GM12878 (cell line): ENCODE results near the gene RPL10. TPM values are rescaled to one million over a fixed set of nuclear protein-coding genes. Genes with fewer than 3 reads are reported as not detected.

Experiments
- ATAC-seq: fragments of 200-7000 bp; cut with Tn5 transposase; 3 replicates; pipeline ENCODE4 v1.9.1; 2020; ENCODE audit warnings: mild to moderate bottlenecking, moderate library complexity
- BruUV-seq: library from RNA; stranded (reverse); fragments of 400-500 nt; replicated peaks from 2 replicates; lab custom pipeline; 2021; lab: Mats Ljungman, UMichigan
- CTCF ChIA-PET: fragments of 300-600 bp; sonication (Branson Sonifier 250); formaldehyde crosslinking; extraction: SDS; loops from one replicate; lab custom pipeline; 2021; ENCODE audit warnings: inconsistent platforms; lab: Yijun Ruan, JAX
- POLR2A ChIA-PET: fragments of 350-600 bp; formaldehyde crosslinking; extraction: SDS; loops from one replicate; lab custom pipeline; 2021; ENCODE audit warnings: inconsistent platforms; lab: Charles Lee
- RAD21 ChIA-PET: fragments of 300-600 bp; sonication (Branson Sonifier 250); formaldehyde crosslinking; loops from one replicate; lab custom pipeline; 2023; ENCODE audit warnings: antibody characterized with exemption; ENCODE audit not compliant: unreplicated experiment; lab: Charles Lee
- SMC1A ChIA-PET: fragments of 300-600 bp; sonication (Branson Sonifier 250); formaldehyde crosslinking; loops from one replicate; lab custom pipeline; 2023; ENCODE audit not compliant: unreplicated experiment, uncharacterized antibody; lab: Charles Lee
- DNase-seq: peaks from one replicate; pipeline ENCODE4 v3.0.0-alpha.2; 2011; ENCODE audit warnings: low read depth, low spot score
- FAIRE-seq: peaks from 3 replicates; lab custom pipeline; 2011; peaks lifted over from hg19 to GRCh38; lab: Jason Lieb, UNC
- H2AFZ ChIP-seq: 2 replicates; pipeline ENCODE4 v1.6.0; 2011; ENCODE audit warnings: low read depth, low read length, control low read depth; ENCODE audit not compliant: control insufficient read depth
- H3K27ac ChIP-seq: 2 replicates; pipeline ENCODE4 v1.5.1; 2011; ENCODE audit warnings: control low read depth; ENCODE audit not compliant: control insufficient read depth, insufficient read depth
- H3K27me3 ChIP-seq, 2 experiments: replicated peaks in 1 of 2; 2 replicates each; pipeline versions ENCODE4 v1.6.0 to v1.6.1; 2011; ENCODE audit warnings: low read length in 1 of 2; ENCODE audit not compliant: control insufficient read depth in 2 of 2, insufficient read depth in 2 of 2
- H3K36me3 ChIP-seq, 2 experiments: 2 replicates each; pipeline ENCODE4 v1.5.1; 2011; ENCODE audit warnings: low read length in 1 of 2; ENCODE audit not compliant: control insufficient read depth in 2 of 2, insufficient read depth in 2 of 2
- H3K4me1 ChIP-seq: 2 replicates; pipeline ENCODE4 v1.6.1; 2011; ENCODE audit warnings: mild to moderate bottlenecking, low read length, moderate library complexity, mixed read lengths; ENCODE audit not compliant: control insufficient read depth, insufficient read depth
- H3K4me2 ChIP-seq: 2 replicates; pipeline ENCODE4 v1.6.0; 2011; ENCODE audit warnings: control low read depth; ENCODE audit not compliant: control insufficient read depth, insufficient read depth
- H3K4me3 ChIP-seq: fragments of 200-600 bp; sonication (generic); 2 replicates; pipeline ENCODE4 v1.5.1; 2016
- H3K79me2 ChIP-seq: 2 replicates; pipeline ENCODE4 v1.6.0; 2011; ENCODE audit warnings: low read length; ENCODE audit not compliant: control insufficient read depth, insufficient read depth
- H3K9ac ChIP-seq: 2 replicates; pipeline ENCODE4 v1.8.0; 2011; ENCODE audit warnings: low read length, control low read depth, mixed read lengths; ENCODE audit not compliant: control insufficient read depth, insufficient read depth
- H3K9me3 ChIP-seq: replicated peaks from 3 replicates; pipeline ENCODE4 v1.5.1; 2011; ENCODE audit warnings: mild to moderate bottlenecking, low read length; ENCODE audit not compliant: control insufficient read depth, insufficient read depth
- H4K20me1 ChIP-seq: 2 replicates; pipeline ENCODE4 v1.6.0; 2011; ENCODE audit not compliant: control insufficient read depth, insufficient read depth
- BCL11A ChIP-seq: IDR thresholded peaks from 2 replicates; pipeline ENCODE4 v1.6.1; 2011; ENCODE audit warnings: low read depth, low read length
- BRCA1 ChIP-seq: IDR thresholded peaks from 2 replicates; pipeline ENCODE4 v1.6.1; 2011; ENCODE audit warnings: low read depth, low read length, improper control_type of control experiment
- EP300 ChIP-seq, 2 experiments: fragments of 150-350 bp in 1 of 2; IDR thresholded peaks; 2 replicates each; pipeline ENCODE4 v1.6.1; 2011 to 2012; ENCODE audit warnings: low read depth in 2 of 2, low read length in 2 of 2, borderline replicate concordance in 1 of 2, improper control_type of control experiment in 1 of 2, inconsistent platforms in 1 of 2; ENCODE audit not compliant: control insufficient read depth in 1 of 2
- FOXM1 ChIP-seq: IDR thresholded peaks from 2 replicates; pipeline ENCODE4 v1.6.1; 2012; ENCODE audit warnings: low read depth, mild to moderate bottlenecking, inconsistent platforms, low read length, moderate library complexity
- GATAD2B ChIP-seq: fragments of 450-650 bp; conservative IDR thresholded peaks from 2 replicates; pipeline ENCODE4 v1.6.1; 2017; ENCODE audit warnings: low read depth, mild to moderate bottlenecking, moderate library complexity
- HDAC6 ChIP-seq: fragments of 200-600 bp; sonication (generic); IDR thresholded peaks from one replicate; pipeline ENCODE4 v1.8.0; 2017; ENCODE audit warnings: antibody characterized with exemption; ENCODE audit not compliant: unreplicated experiment
- IKZF2 ChIP-seq, 2 experiments: fragments of 450-650 bp; IDR thresholded peaks; 2 replicates each; pipeline ENCODE4 v1.6.1; 2017; ENCODE audit warnings: mild to moderate bottlenecking in 2 of 2, moderate library complexity in 2 of 2
- MEF2A ChIP-seq: IDR thresholded peaks from 2 replicates; pipeline ENCODE4 v1.6.1; 2011; ENCODE audit warnings: low read depth, mild to moderate bottlenecking, low read length, moderate library complexity; ENCODE audit not compliant: insufficient read depth
- NBN ChIP-seq: fragments of 450-650 bp; IDR thresholded peaks from 2 replicates; pipeline ENCODE4 v1.6.1; 2016
- PML ChIP-seq: IDR thresholded peaks from 2 replicates; pipeline ENCODE4 v1.6.1; 2012; ENCODE audit warnings: low read length, inconsistent platforms
- RB1 ChIP-seq: fragments of 450-650 bp; formaldehyde crosslinking; IDR thresholded peaks from 2 replicates; pipeline ENCODE4 v1.6.1; 2017; ENCODE audit warnings: mild to moderate bottlenecking, borderline replicate concordance
- RELB ChIP-seq: fragments of 450-650 bp; IDR thresholded peaks from 2 replicates; pipeline ENCODE4 v1.6.1; 2017; ENCODE audit warnings: low read depth, mild to moderate bottlenecking, moderate library complexity
- SIN3A ChIP-seq: IDR thresholded peaks from 2 replicates; pipeline ENCODE4 v1.6.1; 2012; ENCODE audit warnings: low read depth, low read length, improper control_type of control experiment
- SREBF1 ChIP-seq: IDR thresholded peaks from 2 replicates; pipeline ENCODE4 v1.6.1; 2012; ENCODE audit warnings: mild to moderate bottlenecking, low read length
- SUZ12 ChIP-seq: fragments of 200-600 bp; sonication (generic); IDR thresholded peaks from one replicate; pipeline ENCODE4 v1.6.1; 2018; ENCODE audit warnings: antibody characterized with exemption, mild to moderate bottlenecking; ENCODE audit not compliant: unreplicated experiment
- TCF7 ChIP-seq: IDR thresholded peaks from 2 replicates; pipeline ENCODE4 v1.6.1; 2014; ENCODE audit warnings: antibody characterized with exemption, borderline replicate concordance
- ZBTB11 ChIP-seq: fragments of 450-650 bp; formaldehyde crosslinking; IDR thresholded peaks from 2 replicates; pipeline ENCODE4 v1.5.0; 2022; ENCODE audit warnings: mild to moderate bottlenecking, missing genetic modification characterization
- ZBTB33 ChIP-seq: fragments of 450-650 bp; IDR thresholded peaks from 2 replicates; pipeline ENCODE4 v1.6.1; 2017; ENCODE audit warnings: mild to moderate bottlenecking
- ZNF274 ChIP-seq: IDR thresholded peaks from one replicate; pipeline ENCODE4 v1.8.0; 2011; ENCODE audit not compliant: insufficient read length, insufficient read depth
- ZNF622 ChIP-seq: fragments of 450-650 bp; IDR thresholded peaks from 2 replicates; pipeline ENCODE4 v1.6.1; 2017; ENCODE audit warnings: mild to moderate bottlenecking, inconsistent platforms
- whole genome bisulfite sequencing: methylation state at CpG from one replicate; pipeline ENCODE4 v1.1.6; 2016; ENCODE audit warnings: low lambda C conversion rate; ENCODE audit not compliant: insufficient replicate concordance, insufficient coverage; ENCODE audit errors: missing lambda C conversion rate; 5-methylcytosine and 5-hydroxymethylcytosine counted together
- in situ Hi-C: fragments of 300-500 bp; cut with MboI; formaldehyde crosslinking; loops from 9 replicates; pipeline ENCODE4 v1.14.3; 2018; ENCODE audit warnings: mixed read lengths
- intact Hi-C: fragments of 100-400 bp; cut with micrococcal nuclease; formaldehyde crosslinking; loops from one replicate; pipeline ENCODE4 v1.14.2; 2022; ENCODE audit not compliant: unreplicated experiment
- polyA plus RNA-seq, 11 experiments: library from polyadenylated mRNA; depleted of rRNA in 4 of 11; unstranded in 6 of 11; stranded (reverse) in 5 of 11; fragments of >200 nt; fragmentation: Nextera tagmentation in 4 of 11; fragmentation: Illumina TruSeq in 1 of 11; extraction: Ambion mirVana in 4 of 11; extraction: Trizol in 1 of 11; gene quantifications; 1 replicate in 1 of 11; 2 replicates in 10 of 11; pipeline versions ENCODE4 v1.2.1 to v1.2.3, GENCODE V29; 2011 to 2016; ENCODE audit warnings: inconsistent platforms in 2 of 11, missing spikeins in 2 of 11, low read depth in 1 of 11
- total RNA-seq, 4 experiments: library from RNA; depleted of rRNA in 3 of 4; stranded (reverse); fragments of >200 nt in 3 of 4; fragmentation: Illumina TruSeq in 1 of 4; extraction: Trizol in 1 of 4; gene quantifications; 2 replicates each; pipeline versions ENCODE4 v1.2.1 to v1.2.3, GENCODE V29; 2013 to 2021

Gene RPL10
- total and polyA plus RNA-seq, 10 of the 15 experiments (the other 5 are each of a cell fraction or from before 2014, with no cell fraction given): 1,938 to 7,222 (median 4,494) TPM

- BruUV-seq: no TSS peak
- no peak overlapping the region for H2AFZ ChIP-seq
- no peak overlapping the region for H3K4me2 ChIP-seq
- ChIA-PET SMC1A (no interaction called here), RAD21 (no interaction called here), POLR2A (no interaction called here), CTCF (no interaction called here)
- no peaks in the 10 kb centered on the region; the same call in 2 of the 3 replicates for H3K9me3 ChIP-seq
- H3K4me1 ChIP-seq: 0 out of 2 replicates have a peak, but pooled peaks cover 3% of the 10 kb centered on the region
- ATAC-seq: no peak
- in situ Hi-C loops (no loop called here), intact Hi-C loops (no loop called here)
- no peak for FAIRE-seq
- H3K27ac ChIP-seq: no peak overlapping the region
- no peak overlapping the region for H3K9ac ChIP-seq
- no peak overlapping the region for H3K4me3 ChIP-seq
- peaks cover 0 to 2% of the 10 kb centered on the region in 2 experiments; a peak in 2 of 4 replicates for H3K36me3 ChIP-seq
- TF ChIP-seq SIN3A (no peak), NBN (no peak), SUZ12 (no peak), HDAC6 (no peak), RB1 (no peak), MEF2A (no peak), ZBTB11 (CRISPR knock-in tag) (no peak), TCF7 (no peak), ZBTB33 (no peak), BCL11A (no peak), PML (no peak), ZNF622 (no peak), GATAD2B (no peak), FOXM1 (no peak), ZNF274 (no peak), IKZF2 (IDR thresholded peaks at IDR 0.05) (no peak), SREBF1 (no peak), EP300 (IDR thresholded peaks at IDR 0.05; ENCODE audit: borderline replicate concordance in 1 of 2, control insufficient read depth in 1 of 2, low read depth in 2 of 2, low read length in 2 of 2) (no peak), RELB (no peak), BRCA1 (no peak)
- 59% methylated on average over 14 of the region's 14 CpGs for whole genome bisulfite sequencing
- no peaks in the 10 kb centered on the region for H3K27me3 ChIP-seq
- DNase-seq: no peak
- peaks cover 6% of the 10 kb centered on the region for H3K79me2 ChIP-seq
- no peaks in the 10 kb centered on the region for H4K20me1 ChIP-seq
Measured at GRCh38 chrX:154448484-154448883, 50.3 kb downstream of the RPL10 start.
